SK-N-SH (cell line): ENCODE data around the gene PCSK5. TPM values are rescaled to one million over a fixed set of nuclear protein-coding genes. Genes with fewer than 3 reads are reported as not detected.

Experiments used
- CTCF ChIA-PET: fragments of 300-600, 350-600 bp; formaldehyde crosslinking; extraction: SDS; loops from one replicate; lab custom pipeline; 2021; lab: Yijun Ruan, JAX
- POLR2A ChIA-PET: fragments of 350-600 bp; sonication (Branson Sonifier 250); formaldehyde crosslinking; extraction: SDS; loops from one replicate; lab custom pipeline; 2020; ENCODE audit warnings: antibody characterized with exemption, inconsistent platforms; lab: Yijun Ruan, JAX
- DNase-seq: peaks from one replicate; pipeline ENCODE4 v3.0.0; 2012
- H2AFZ ChIP-seq: fragments of 200-600 bp; sonication (generic); 2 replicates; pipeline ENCODE4 v1.8.1; 2016; ENCODE audit warnings: antibody characterized with exemption, mild to moderate bottlenecking, low read depth
- H3F3A ChIP-seq: fragments of 200-600 bp; sonication (generic); replicated peaks from 2 replicates; pipeline ENCODE3; 2016; ENCODE audit warnings: antibody characterized with exemption, mild to moderate bottlenecking; ENCODE audit not compliant: insufficient read depth
- H3K27ac ChIP-seq, 2 experiments: fragments of 200-500 bp in 1 of 2; fragments of 200-600 bp in 1 of 2; sonication (Bioruptor generic) in 1 of 2; sonication (generic), shearing (Covaris generic) in 1 of 2; 2 replicates each; pipeline versions ENCODE4 v1.5.1 to v1.6.1; 2014 to 2016; ENCODE audit warnings: low read depth in 2 of 2, inconsistent platforms in 1 of 2, low read length in 1 of 2, mild to moderate bottlenecking in 1 of 2, mixed read lengths in 1 of 2
- H3K27me3 ChIP-seq: fragments of 200-600 bp; sonication (generic), shearing (Covaris generic); 2 replicates; pipeline ENCODE4 v1.6.1; 2016; ENCODE audit warnings: mixed run types; ENCODE audit not compliant: insufficient read depth
- H3K36me3 ChIP-seq, 2 experiments: fragments of 200-500 bp in 1 of 2; fragments of 200-600 bp in 1 of 2; sonication (Bioruptor generic) in 1 of 2; sonication (generic) in 1 of 2; replicated peaks in 1 of 2; 2 replicates each; pipeline versions ENCODE3 to v1.5.1; 2014 to 2016; ENCODE audit warnings: low read length in 1 of 2, mild to moderate bottlenecking in 1 of 2; ENCODE audit not compliant: insufficient read depth in 2 of 2, control insufficient read depth in 1 of 2
- H3K4me1 ChIP-seq, 2 experiments: fragments of 200-500 bp in 1 of 2; fragments of 200-600 bp in 1 of 2; sonication (Bioruptor generic) in 1 of 2; sonication (generic), shearing (Covaris generic) in 1 of 2; 2 replicates each; pipeline versions ENCODE4 v1.5.1 to v1.6.1; 2014 to 2016; ENCODE audit warnings: low read depth in 1 of 2, low read length in 1 of 2, mixed run types in 1 of 2; ENCODE audit not compliant: insufficient read depth in 2 of 2, control insufficient read depth in 1 of 2
- H3K4me2 ChIP-seq: fragments of 200-600 bp; sonication (generic), shearing (Covaris generic); 2 replicates; pipeline ENCODE4 v1.6.1; 2017; ENCODE audit warnings: mixed run types
- H3K4me3 ChIP-seq, 2 experiments: fragments of 200-500 bp in 1 of 2; fragments of 200-600 bp in 1 of 2; sonication (Bioruptor generic) in 1 of 2; sonication (generic), shearing (Covaris generic) in 1 of 2; 2 replicates each; pipeline versions ENCODE4 v1.5.1 to v1.8.1; 2014 to 2016; ENCODE audit warnings: low read depth in 2 of 2, inconsistent platforms in 1 of 2, low read length in 1 of 2, mild to moderate bottlenecking in 1 of 2, mixed read lengths in 1 of 2, moderate library complexity in 1 of 2
- H3K79me2 ChIP-seq: fragments of 200-600 bp; sonication (generic); 2 replicates; pipeline ENCODE4 v1.8.1; 2017; ENCODE audit warnings: mild to moderate bottlenecking; ENCODE audit not compliant: insufficient read depth
- H3K9ac ChIP-seq: fragments of 200-600 bp; sonication (generic); 2 replicates; pipeline ENCODE4 v1.6.1; 2017; ENCODE audit warnings: mixed run types
- H3K9me2 ChIP-seq: fragments of 200-600 bp; sonication (generic); 2 replicates; pipeline ENCODE4 v1.6.1; 2017; ENCODE audit warnings: mixed run types
- H3K9me3 ChIP-seq: fragments of 200-600 bp; sonication (generic); 2 replicates; pipeline ENCODE4 v1.6.1; 2017; ENCODE audit warnings: mixed run types, mild to moderate bottlenecking, moderate library complexity
- H4K20me1 ChIP-seq: fragments of 200-600 bp; sonication (generic); 2 replicates; pipeline ENCODE4 v1.6.1; 2017; ENCODE audit warnings: mild to moderate bottlenecking, mixed run types; ENCODE audit not compliant: insufficient read depth
- CHD2 ChIP-seq: fragments of 150-350 bp; IDR thresholded peaks from 2 replicates; pipeline ENCODE4 v1.6.1; 2018; ENCODE audit warnings: low read length; ENCODE audit not compliant: partially characterized antibody
- ELF1 ChIP-seq: IDR thresholded peaks from 2 replicates; pipeline ENCODE4 v1.4.0; 2012
- EP300 ChIP-seq, 2 experiments: IDR thresholded peaks; 2 replicates each; pipeline versions ENCODE4 v1.4.0 to v1.6.1; 2012; ENCODE audit warnings: borderline replicate concordance in 1 of 2, low read depth in 1 of 2, low read length in 1 of 2
- FOSL2 ChIP-seq: IDR thresholded peaks from 2 replicates; pipeline ENCODE4 v1.4.0; 2012; ENCODE audit warnings: low read depth, mild to moderate bottlenecking, moderate library complexity, borderline replicate concordance
- MXI1 ChIP-seq: IDR thresholded peaks from 2 replicates; pipeline ENCODE4 v1.6.1; 2012; ENCODE audit warnings: mild to moderate bottlenecking, low read depth, low read length, improper control_type of control experiment
- NFIC ChIP-seq: IDR thresholded peaks from 2 replicates; pipeline ENCODE4 v1.4.0; 2012; ENCODE audit warnings: borderline replicate concordance
- NRF1 ChIP-seq: IDR thresholded peaks from 2 replicates; pipeline ENCODE4 v1.6.1; 2012; ENCODE audit warnings: low read depth, mild to moderate bottlenecking, low read length
- POLR2AphosphoS5 ChIP-seq: IDR thresholded peaks from 2 replicates; pipeline ENCODE4 v1.6.1; 2012; ENCODE audit warnings: low read depth, low read length
- RAD21 ChIP-seq: IDR thresholded peaks from 2 replicates; pipeline ENCODE4 v1.6.1; 2012; ENCODE audit warnings: mild to moderate bottlenecking, low read length
- RXRA ChIP-seq: IDR thresholded peaks from 2 replicates; pipeline ENCODE4 v1.4.0; 2012; ENCODE audit warnings: low read depth, mild to moderate bottlenecking, borderline replicate concordance
- SIN3A ChIP-seq: IDR thresholded peaks from 2 replicates; pipeline ENCODE4 v1.6.1; 2012; ENCODE audit warnings: low read depth, mild to moderate bottlenecking, low read length, moderate library complexity, borderline replicate concordance
- TAF1 ChIP-seq: IDR thresholded peaks from 2 replicates; pipeline ENCODE4 v1.6.1; 2012; ENCODE audit warnings: low read depth, mild to moderate bottlenecking, low read length, moderate library complexity, borderline replicate concordance
- TEAD4 ChIP-seq: IDR thresholded peaks from 2 replicates; pipeline ENCODE4 v1.4.0; 2012; ENCODE audit warnings: mild to moderate bottlenecking, borderline replicate concordance; ENCODE audit not compliant: insufficient read depth
- WGBS: methylation state at CpG from one replicate; pipeline ENCODE4 v1.1.6; 2017; ENCODE audit warnings: low lambda C conversion rate; 5-methylcytosine and 5-hydroxymethylcytosine counted together
- polyA plus RNA-seq, 3 experiments: library from polyadenylated mRNA; depleted of rRNA; stranded (reverse); fragments of >200 nt; gene quantifications; 2 replicates each; pipeline ENCODE4 v1.2.3, GENCODE V29; 2012
- TF ChIP-seq, protein P1 (sequence below): fragments of 150-350 bp; IDR thresholded peaks from 2 replicates; pipeline ENCODE4 v1.6.1; 2017; ENCODE audit warnings: antibody characterized with exemption, low read length, low read depth, borderline replicate concordance
- TF ChIP-seq, protein P2 (sequence below): IDR thresholded peaks from 2 replicates; pipeline ENCODE4; 2012
- TF ChIP-seq, protein P3 (sequence below): IDR thresholded peaks from 2 replicates; pipeline ENCODE4 v1.4.0; 2012; ENCODE audit warnings: low read depth, borderline replicate concordance
- TF ChIP-seq, protein P4 (sequence below): IDR thresholded peaks from 2 replicates; pipeline ENCODE4 v1.4.0; 2012; ENCODE audit warnings: low read depth, borderline replicate concordance

The PCSK5 gene
- polyA plus RNA-seq, 1 of the 3 experiments (the other 2 are of a cell fraction) = 0.08 TPM

DNA sequence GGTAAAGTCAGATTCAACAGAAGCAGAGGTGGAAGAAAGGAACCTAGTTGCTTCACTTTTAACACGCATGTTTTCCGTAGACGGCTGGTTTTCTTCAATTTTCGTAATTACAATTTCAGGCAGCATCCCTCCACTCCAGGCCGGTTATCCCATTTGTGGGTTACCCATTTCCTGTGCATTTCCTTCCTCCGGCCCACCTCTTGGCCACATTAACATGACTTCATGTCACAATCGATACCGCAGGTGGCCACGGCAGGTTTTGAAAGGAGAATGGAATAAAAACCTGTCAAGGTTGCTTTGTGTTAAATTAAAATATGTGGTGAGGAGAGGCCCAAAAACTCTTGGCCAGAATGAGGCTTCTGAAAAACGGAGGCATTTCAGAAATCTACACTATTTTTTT, 130.2 kb downstream of the PCSK5 start:
- Histone ChIP-seq H3K4me1 (no peaks in the 10 kb centered on the region), H3K4me3 (no peak overlapping the region), H3K36me3 (no peaks in the 10 kb centered on the region), H3F3A (no peaks in the 10 kb centered on the region), H4K20me1 (no peaks in the 10 kb centered on the region), H2AFZ (no peak overlapping the region), H3K9me3 (no peaks in the 10 kb centered on the region), H3K79me2 (no peaks in the 10 kb centered on the region)
- POLR2A ChIA-PET = no interaction called here
- WGBS = 18% methylated on average over 10 of the region's 10 CpGs
- DNase-seq = no peak
- TF ChIP-seq FOSL2 = no peak
- TF ChIP-seq ELF1 = no peak
- no peak for TF ChIP-seq NFIC
- TF ChIP-seq CHD2 = no peak
- TF ChIP-seq, protein P1, sequence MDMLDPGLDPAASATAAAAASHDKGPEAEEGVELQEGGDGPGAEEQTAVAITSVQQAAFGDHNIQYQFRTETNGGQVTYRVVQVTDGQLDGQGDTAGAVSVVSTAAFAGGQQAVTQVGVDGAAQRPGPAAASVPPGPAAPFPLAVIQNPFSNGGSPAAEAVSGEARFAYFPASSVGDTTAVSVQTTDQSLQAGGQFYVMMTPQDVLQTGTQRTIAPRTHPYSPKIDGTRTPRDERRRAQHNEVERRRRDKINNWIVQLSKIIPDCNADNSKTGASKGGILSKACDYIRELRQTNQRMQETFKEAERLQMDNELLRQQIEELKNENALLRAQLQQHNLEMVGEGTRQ = no peak
- TF ChIP-seq RAD21 = no peak
- no peak for TF ChIP-seq RXRA
- no peak for TF ChIP-seq MXI1
- TF ChIP-seq, all 33 proteins: peak for 0
- CTCF ChIA-PET = no interaction called here
- no peaks in the 10 kb centered on the region; the same call in 1 of the 2 replicates for H3K27me3 ChIP-seq
- no peak overlapping the region for H3K9ac ChIP-seq
- no peak overlapping the region for H3K4me2 ChIP-seq
- H3K9me2 ChIP-seq = no peaks in the 10 kb centered on the region
- H3K27ac ChIP-seq = no peak overlapping the region

DNA sequence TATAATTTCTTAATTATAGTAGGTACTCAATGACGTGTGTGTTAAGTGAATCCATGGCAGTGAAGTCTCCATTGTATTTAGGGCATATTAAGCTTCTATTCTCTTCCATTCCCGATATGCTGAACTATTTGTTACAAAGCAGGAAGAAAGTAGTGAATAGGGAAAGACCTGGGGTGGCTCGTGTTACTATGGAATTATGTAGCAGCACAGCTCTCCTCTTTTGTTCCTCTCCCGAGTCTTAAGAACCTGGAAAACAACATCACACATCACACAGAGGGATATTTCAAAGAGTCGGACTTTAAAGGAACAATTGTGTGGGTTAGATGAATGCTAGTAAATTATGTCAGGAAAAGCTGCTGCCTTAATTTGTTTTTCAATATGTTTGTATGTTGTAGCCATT, 131.8 kb downstream of the PCSK5 start:
- H3K9ac ChIP-seq = no peak overlapping the region
- H3K9me2 ChIP-seq = no peaks in the 10 kb centered on the region
- H3K27ac ChIP-seq = no peak overlapping the region
- H3K79me2 ChIP-seq = no peaks in the 10 kb centered on the region
- no peak overlapping the region for H3K4me2 ChIP-seq
- no peaks in the 10 kb centered on the region for H3K36me3 ChIP-seq
- WGBS = 11% methylated on average over 5 of the region's 5 CpGs
- CTCF ChIA-PET = no interaction called here
- H3K27me3 ChIP-seq = no peaks in the 10 kb centered on the region; the same call in 1 of the 2 replicates
- H2AFZ ChIP-seq = no peak overlapping the region
- H3K9me3 ChIP-seq = no peaks in the 10 kb centered on the region
- H3K4me1 ChIP-seq = no peaks in the 10 kb centered on the region
- no peaks in the 10 kb centered on the region for H4K20me1 ChIP-seq
- TF ChIP-seq, protein P2, sequence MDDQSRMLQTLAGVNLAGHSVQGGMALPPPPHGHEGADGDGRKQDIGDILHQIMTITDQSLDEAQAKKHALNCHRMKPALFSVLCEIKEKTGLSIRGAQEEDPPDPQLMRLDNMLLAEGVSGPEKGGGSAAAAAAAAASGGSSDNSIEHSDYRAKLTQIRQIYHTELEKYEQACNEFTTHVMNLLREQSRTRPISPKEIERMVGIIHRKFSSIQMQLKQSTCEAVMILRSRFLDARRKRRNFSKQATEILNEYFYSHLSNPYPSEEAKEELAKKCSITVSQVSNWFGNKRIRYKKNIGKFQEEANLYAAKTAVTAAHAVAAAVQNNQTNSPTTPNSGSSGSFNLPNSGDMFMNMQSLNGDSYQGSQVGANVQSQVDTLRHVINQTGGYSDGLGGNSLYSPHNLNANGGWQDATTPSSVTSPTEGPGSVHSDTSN = no peak
- TF ChIP-seq, protein P3, sequence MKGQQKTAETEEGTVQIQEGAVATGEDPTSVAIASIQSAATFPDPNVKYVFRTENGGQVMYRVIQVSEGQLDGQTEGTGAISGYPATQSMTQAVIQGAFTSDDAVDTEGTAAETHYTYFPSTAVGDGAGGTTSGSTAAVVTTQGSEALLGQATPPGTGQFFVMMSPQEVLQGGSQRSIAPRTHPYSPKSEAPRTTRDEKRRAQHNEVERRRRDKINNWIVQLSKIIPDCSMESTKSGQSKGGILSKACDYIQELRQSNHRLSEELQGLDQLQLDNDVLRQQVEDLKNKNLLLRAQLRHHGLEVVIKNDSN = no peak
- TF ChIP-seq TAF1 (no peak), FOSL2 (no peak), MXI1 (no peak), EP300 (IDR thresholded peaks at IDR 0.05; ENCODE audit: borderline replicate concordance in 1 of 2, low read depth in 1 of 2, low read length in 1 of 2) (no peak), SIN3A (no peak), TEAD4 (no peak), ELF1 (no peak), NFIC (no peak), NRF1 (no peak), POLR2AphosphoS5 (no peak)
- TF ChIP-seq, protein P4, sequence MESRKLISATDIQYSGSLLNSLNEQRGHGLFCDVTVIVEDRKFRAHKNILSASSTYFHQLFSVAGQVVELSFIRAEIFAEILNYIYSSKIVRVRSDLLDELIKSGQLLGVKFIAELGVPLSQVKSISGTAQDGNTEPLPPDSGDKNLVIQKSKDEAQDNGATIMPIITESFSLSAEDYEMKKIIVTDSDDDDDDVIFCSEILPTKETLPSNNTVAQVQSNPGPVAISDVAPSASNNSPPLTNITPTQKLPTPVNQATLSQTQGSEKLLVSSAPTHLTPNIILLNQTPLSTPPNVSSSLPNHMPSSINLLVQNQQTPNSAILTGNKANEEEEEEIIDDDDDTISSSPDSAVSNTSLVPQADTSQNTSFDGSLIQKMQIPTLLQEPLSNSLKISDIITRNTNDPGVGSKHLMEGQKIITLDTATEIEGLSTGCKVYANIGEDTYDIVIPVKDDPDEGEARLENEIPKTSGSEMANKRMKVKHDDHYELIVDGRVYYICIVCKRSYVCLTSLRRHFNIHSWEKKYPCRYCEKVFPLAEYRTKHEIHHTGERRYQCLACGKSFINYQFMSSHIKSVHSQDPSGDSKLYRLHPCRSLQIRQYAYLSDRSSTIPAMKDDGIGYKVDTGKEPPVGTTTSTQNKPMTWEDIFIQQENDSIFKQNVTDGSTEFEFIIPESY = no peak
- TF ChIP-seq, all 33 proteins: peak for 0
- no peak overlapping the region for H3K4me3 ChIP-seq
- no peak for DNase-seq
- H3F3A ChIP-seq = no peaks in the 10 kb centered on the region
- POLR2A ChIA-PET = no interaction called here
